HFFc6 (cell line): Measurements from ENCODE around the gene ARX. TPM values are rescaled to one million over a fixed set of nuclear protein-coding genes. Genes with fewer than 3 reads are reported as not detected.

Source experiments
- DNase-seq: peaks from one replicate; pipeline ENCODE4 v3.0.0-alpha.2; 2018
- H3K27ac Mint-ChIP-seq: 2 replicates; pipeline ENCODE4 v1.8.0; 2020; ENCODE audit warnings: mild to moderate bottlenecking, mixed read lengths
- H3K27me3 Mint-ChIP-seq: 2 replicates; pipeline ENCODE4 v1.8.0; 2021; ENCODE audit warnings: mild to moderate bottlenecking, moderate library complexity, mixed read lengths; ENCODE audit not compliant: insufficient read depth
- H3K36me3 Mint-ChIP-seq: 2 replicates; pipeline ENCODE4 v1.8.0; 2021; ENCODE audit warnings: low read depth, mixed read lengths
- H3K4me1 Mint-ChIP-seq: 2 replicates; pipeline ENCODE4 v1.8.0; 2020; ENCODE audit warnings: low read depth, mixed read lengths
- H3K4me3 Mint-ChIP-seq: 2 replicates; pipeline ENCODE4 v1.8.0; 2020; ENCODE audit warnings: mild to moderate bottlenecking, moderate library complexity, mixed read lengths
- H3K9me3 Mint-ChIP-seq: 2 replicates; pipeline ENCODE4 v1.8.0; 2020; ENCODE audit warnings: mild to moderate bottlenecking, mixed read lengths
- total RNA-seq, 6 experiments: library from RNA; stranded (reverse); fragmentation: NEBNext Ultra II Directional; extraction: Animal tissue kit (Norgen Biotek cat#: 25700); gene quantifications; 2 replicates in 1 of 6; 3 replicates in 5 of 6; pipeline ENCODE4 v1.2.3, GENCODE V29; 2021
- TF ChIP-seq, protein P1 (sequence below): fragments of 200-600 bp; sonication (generic); IDR thresholded peaks from 2 replicates; pipeline ENCODE4 v1.5.0; 2021; ENCODE audit warnings: antibody characterized with exemption, mild to moderate bottlenecking

The ARX gene
- total RNA-seq, 6 experiments from 2014 or later: not detected

- Mint-ChIP-seq H3K9me3 (no peaks in the 10 kb centered on the region), H3K27me3 (peaks cover 30% of the 10 kb centered on the region), H3K27ac (no peak overlapping the region), H3K36me3 (no peaks in the 10 kb centered on the region), H3K4me1 (no peaks in the 10 kb centered on the region), H3K4me3 (no peak overlapping the region)
- TF ChIP-seq, protein P1, sequence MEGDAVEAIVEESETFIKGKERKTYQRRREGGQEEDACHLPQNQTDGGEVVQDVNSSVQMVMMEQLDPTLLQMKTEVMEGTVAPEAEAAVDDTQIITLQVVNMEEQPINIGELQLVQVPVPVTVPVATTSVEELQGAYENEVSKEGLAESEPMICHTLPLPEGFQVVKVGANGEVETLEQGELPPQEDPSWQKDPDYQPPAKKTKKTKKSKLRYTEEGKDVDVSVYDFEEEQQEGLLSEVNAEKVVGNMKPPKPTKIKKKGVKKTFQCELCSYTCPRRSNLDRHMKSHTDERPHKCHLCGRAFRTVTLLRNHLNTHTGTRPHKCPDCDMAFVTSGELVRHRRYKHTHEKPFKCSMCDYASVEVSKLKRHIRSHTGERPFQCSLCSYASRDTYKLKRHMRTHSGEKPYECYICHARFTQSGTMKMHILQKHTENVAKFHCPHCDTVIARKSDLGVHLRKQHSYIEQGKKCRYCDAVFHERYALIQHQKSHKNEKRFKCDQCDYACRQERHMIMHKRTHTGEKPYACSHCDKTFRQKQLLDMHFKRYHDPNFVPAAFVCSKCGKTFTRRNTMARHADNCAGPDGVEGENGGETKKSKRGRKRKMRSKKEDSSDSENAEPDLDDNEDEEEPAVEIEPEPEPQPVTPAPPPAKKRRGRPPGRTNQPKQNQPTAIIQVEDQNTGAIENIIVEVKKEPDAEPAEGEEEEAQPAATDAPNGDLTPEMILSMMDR: no peak
- no peak for DNase-seq
Measured at GRCh38 chrX:25011589-25012432, 4.0 kb downstream of the ARX start.

DNA sequence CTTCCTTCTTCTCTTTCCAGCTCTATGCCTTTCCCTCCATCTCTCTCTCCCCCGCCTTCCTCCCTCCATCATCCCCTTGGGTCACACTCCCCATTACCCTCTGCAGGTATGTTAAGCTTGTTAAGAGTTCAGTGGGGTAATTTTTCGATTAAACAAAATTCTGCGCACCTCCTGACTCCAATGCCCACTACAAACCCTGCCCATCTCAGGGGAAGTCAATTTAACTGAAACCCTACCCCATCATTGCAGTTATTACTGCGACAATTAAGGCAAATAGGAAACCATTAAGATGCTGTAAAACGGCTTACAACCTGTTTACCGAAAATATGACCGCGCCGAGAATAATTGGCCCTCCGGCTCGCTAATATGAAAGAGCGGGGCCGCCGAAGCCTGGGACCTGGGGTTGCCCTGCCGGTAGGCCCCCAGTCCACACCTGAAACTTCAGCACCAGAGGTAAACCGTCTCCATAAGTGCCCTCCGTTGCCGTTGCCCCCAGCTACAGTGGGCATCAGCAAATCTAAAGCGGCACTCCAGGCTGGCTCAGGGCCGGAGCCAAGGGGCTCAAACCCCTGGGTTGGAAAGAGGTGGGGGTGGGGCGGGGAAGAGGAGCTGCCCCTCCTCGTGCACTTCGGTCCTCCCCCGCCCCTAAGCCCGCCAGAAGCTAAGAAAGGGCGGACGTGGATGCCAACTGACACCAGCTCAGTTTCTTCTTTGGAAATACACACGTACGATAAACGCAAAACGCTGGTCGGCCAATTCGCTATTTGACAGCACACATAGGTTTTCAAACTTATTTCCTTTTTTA is 4.8 kb downstream of the ARX start:
- TF ChIP-seq, protein P1: no peak
- Mint-ChIP-seq H3K27ac (no peak overlapping the region), H3K4me3 (no peak overlapping the region), H3K9me3 (no peaks in the 10 kb centered on the region), H3K27me3 (peaks cover 29% of the 10 kb centered on the region), H3K4me1 (peaks cover 6% of the 10 kb centered on the region; the same call in 1 of the 2 replicates), H3K36me3 (no peaks in the 10 kb centered on the region)
- DNase-seq: no peak

- Mint-ChIP-seq H3K9me3 (no peaks in the 10 kb centered on the region), H3K27me3 (peaks cover 33% of the 10 kb centered on the region), H3K4me3 (no peak overlapping the region), H3K4me1 (peaks cover 8% of the 10 kb centered on the region; the same call in 1 of the 2 replicates), H3K36me3 (no peaks in the 10 kb centered on the region), H3K27ac (no peak overlapping the region)
- TF ChIP-seq, protein P1: no peak
- DNase-seq: no peak
Measured at GRCh38 chrX:25009407-25009806, 6.4 kb downstream of the ARX start.

GRCh38 chrX:25007059-25008053 is 8.4 kb downstream of the ARX start:
- TF ChIP-seq, protein P1: no peak
- Mint-ChIP-seq H3K36me3 (no peaks in the 10 kb centered on the region), H3K27ac (no peak overlapping the region), H3K4me1 (peaks cover 13% of the 10 kb centered on the region; the same call in 1 of the 2 replicates), H3K4me3 (no peak overlapping the region), H3K9me3 (no peaks in the 10 kb centered on the region), H3K27me3 (peaks cover 31% of the 10 kb centered on the region)
- DNase-seq: no peak

DNA sequence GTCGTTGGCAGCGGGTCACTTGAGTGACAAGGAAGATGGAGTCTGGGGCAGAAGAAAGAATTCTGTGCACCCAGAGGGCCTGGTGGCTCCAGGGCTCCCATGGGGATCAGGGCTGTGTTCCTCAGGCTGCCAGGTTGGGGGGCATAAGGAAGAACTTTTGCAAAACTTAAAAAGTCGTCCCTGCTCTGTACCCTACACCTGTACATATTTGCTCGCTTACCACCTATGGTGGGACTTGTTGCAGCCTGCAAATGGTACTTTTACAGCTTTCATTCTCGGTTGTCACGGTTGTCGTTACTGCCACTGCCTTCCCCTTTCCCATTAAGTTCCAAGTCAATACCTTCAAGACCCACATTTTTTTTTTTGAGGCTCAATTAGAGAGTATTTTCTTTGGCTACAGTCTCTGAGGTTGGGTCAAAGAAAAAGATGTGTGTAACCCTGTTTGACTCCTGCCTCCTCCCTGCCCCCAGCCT is 9.1 kb downstream of the ARX start:
- peaks cover 30% of the 10 kb centered on the region for H3K27me3 Mint-ChIP-seq
- no peak overlapping the region for H3K4me3 Mint-ChIP-seq

More for the DNA sequence above, 9.1 kb downstream of the ARX start:
- TF ChIP-seq, protein P1: no peak
- DNase-seq: no peak
- H3K27ac Mint-ChIP-seq: no peak overlapping the region
- no peaks in the 10 kb centered on the region for H3K36me3 Mint-ChIP-seq
- H3K9me3 Mint-ChIP-seq: no peaks in the 10 kb centered on the region
- peaks cover 13% of the 10 kb centered on the region; the same call in 1 of the 2 replicates for H3K4me1 Mint-ChIP-seq
